HG02678 (cell line): ENCODE data around the gene CCNQ.
"Not testable (repeated sequence)": the region's sequence is repeated elsewhere in the genome, so short reads cannot be mapped to it uniquely, and the experiment has no call there.

Source experiments
- ATAC-seq: cut with Tn5 transposase; IDR thresholded peaks from one replicate; pipeline ENCODE4 v1.9.1; 2021; ENCODE audit warnings: mild to moderate bottlenecking, moderate library complexity; ENCODE audit not compliant: unreplicated experiment

The CCNQ gene

DNA sequence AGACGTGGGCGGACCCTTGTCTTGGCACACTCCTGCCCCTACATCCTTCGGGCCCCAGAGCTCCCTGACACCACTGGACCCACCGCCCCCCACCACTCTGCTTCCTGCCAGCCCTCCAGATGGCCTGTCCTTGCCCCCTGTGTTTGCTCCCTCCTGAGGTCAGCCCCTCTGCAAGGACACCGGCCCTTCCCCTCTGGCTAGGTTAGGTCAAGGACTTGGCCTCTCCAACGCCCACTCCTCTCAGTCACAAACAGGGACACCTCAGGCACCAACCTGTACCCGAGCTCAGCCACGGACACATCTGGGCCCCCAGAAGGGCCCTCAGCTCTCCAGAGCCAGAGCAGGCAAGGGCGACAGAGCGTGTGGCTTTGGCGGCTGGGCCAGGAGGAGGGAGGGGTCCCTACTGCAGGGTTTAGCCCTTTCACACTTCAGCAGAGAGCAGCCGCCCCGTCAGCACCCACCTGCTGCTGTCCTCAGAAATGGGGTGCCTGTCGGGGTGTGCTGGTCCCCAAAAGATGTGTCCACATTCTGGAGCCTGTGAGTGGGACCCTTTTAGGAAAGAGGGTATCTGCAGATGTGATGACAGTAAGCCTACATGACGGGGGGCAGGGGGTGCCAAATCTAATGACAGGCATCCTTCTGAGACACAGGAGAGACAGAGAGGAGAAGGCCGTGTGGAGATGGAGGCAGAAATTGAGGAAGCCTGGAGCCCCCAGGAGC, 24.5 kb upstream of the CCNQ start:
- ATAC-seq: no peak

DNA sequence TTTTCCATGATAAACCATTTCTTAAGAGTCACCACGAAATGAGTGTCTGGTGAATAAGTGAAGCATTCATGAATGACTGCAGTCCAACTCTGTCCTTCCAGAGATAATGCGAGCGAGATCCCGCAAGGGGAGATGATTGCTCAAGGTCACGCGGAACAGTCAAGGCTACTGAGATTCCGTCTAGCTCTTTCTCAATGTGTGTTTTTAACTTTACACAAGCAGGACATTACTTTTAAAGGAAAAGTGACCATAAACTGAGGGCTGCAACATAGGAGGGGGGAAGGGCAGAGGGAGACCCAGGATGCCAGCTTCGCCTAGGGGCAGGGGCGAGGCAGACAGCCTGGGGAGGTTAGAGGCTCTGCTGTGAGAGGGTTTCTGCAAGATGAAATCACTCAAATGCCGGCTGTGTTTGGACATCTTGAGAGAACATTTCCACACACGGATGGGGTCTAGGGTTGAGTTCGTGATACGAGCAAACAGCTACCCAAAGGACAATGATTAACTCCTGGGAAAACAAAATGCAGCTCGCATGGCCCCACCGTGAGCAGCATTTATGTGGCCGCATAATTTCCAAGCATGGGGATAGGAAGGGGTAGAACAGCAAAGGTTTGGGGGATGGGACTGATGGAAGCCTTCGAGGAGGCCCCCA, 23.8 kb upstream of the CCNQ start:
- ATAC-seq: no peak

DNA sequence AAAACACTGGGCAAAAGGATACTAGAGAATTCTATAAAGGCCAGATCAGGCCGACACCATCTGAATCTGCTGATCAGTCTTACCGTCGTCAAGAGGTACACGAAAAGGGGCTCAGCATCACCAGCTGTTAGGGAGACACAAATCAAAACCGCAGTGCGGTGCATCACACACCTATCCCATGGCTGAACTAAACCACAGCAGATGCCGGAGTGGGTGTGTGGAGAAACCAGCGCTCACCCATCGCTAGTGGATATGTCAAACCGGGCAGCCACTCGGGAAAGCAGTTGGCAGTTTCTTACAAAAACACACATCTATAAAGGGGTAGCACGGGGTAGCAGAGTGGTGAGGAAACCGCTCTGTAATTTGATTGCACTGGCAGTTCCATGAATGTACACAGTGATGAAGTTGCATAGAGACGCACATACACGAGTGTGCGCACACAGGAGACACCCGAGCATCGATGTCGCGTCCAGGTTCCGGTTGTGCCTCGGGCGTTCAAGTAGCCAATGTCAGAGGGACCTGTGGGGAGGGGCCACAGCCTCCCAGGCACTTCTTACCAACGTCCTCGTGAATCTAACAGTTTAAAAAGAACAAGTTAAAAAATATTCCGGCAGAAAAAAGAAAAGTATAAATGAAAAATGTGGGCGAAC, 23.1 kb upstream of the CCNQ start:
- ATAC-seq: no peak

DNA sequence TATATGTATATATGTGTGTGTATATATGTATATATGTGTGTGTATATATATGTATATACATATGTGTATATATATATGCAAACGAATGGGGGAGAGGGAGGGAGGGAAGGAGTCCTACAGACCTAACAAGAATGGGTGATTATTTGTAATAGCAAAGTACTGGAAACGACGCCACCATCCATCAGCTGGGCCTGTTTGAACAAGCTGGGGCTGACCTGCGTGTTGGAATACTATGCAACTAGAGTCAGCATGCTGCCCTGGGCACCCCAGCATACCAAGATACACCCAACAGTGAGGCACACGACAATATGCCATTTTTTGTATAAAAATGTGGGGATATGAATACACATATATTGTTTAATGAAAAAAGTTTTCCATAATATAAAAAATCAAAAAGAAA, 21.6 kb upstream of the CCNQ start:
- no peak for ATAC-seq

- ATAC-seq: no peak
Observed at GRCh38 chrX:153614818-153615217, 15.9 kb upstream of the CCNQ start.

DNA sequence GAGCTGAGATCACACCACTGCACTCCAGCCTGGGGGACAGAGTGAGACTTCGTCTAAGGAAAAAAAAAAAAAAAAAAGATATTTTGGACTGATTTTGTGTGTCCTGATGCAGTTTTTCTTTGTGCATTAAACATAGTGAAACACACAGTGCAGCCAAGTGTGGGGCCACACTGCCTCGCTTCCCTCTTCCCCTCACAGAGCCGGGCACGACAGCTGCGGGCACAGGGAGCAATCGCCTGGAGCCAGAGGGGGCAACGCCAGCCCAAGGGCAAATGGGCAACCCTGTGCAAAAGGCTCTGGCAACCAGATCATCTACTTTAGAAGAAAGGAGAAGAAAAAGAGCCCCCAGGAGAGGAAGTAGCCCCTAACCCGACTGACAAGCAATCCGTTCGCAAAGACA, 13.5 kb upstream of the CCNQ start:
- no peak for ATAC-seq

DNA sequence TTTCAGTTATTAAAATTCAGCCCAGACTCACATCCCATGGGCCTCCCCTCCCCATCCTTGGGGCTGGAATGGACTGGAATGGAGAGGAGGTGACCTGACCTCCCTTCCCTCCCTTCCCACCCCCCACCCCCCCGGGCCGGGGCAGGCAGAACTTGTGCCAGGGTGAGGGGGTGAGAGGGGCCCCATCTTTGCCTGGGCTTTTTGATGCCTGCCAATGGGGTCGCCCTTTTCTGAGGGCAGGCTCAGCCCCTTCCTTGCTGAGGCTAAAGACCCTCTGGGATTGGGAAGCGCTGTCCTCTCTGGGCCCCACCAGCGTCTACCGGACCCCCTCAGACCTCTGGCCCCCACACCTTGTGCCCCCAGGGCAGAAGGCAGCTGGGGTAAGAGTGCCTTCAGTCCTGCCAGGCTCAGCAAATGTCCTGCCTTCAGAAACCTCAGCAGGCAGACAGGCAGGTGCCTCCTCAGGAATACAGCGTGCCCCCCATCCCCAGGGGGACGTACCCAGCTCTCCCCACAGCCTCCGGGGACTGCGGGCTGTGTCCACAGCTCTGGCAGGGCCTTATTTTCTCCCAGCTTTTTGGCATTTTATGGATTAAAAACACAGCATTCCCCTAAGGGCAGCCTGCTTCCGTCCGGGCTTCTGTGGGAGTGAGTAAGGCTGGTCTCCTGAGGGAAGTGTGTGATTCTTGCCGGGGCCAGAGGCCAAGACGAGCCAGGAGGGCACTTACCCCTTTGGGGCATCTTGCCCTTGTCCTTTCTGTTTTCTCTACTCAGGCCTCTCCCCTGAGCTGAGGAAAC, 12.6 kb upstream of the CCNQ start:
- ATAC-seq: no peak

GRCh38 chrX:153610836-153611213, 11.9 kb upstream of the CCNQ start:
- ATAC-seq: no peak

DNA sequence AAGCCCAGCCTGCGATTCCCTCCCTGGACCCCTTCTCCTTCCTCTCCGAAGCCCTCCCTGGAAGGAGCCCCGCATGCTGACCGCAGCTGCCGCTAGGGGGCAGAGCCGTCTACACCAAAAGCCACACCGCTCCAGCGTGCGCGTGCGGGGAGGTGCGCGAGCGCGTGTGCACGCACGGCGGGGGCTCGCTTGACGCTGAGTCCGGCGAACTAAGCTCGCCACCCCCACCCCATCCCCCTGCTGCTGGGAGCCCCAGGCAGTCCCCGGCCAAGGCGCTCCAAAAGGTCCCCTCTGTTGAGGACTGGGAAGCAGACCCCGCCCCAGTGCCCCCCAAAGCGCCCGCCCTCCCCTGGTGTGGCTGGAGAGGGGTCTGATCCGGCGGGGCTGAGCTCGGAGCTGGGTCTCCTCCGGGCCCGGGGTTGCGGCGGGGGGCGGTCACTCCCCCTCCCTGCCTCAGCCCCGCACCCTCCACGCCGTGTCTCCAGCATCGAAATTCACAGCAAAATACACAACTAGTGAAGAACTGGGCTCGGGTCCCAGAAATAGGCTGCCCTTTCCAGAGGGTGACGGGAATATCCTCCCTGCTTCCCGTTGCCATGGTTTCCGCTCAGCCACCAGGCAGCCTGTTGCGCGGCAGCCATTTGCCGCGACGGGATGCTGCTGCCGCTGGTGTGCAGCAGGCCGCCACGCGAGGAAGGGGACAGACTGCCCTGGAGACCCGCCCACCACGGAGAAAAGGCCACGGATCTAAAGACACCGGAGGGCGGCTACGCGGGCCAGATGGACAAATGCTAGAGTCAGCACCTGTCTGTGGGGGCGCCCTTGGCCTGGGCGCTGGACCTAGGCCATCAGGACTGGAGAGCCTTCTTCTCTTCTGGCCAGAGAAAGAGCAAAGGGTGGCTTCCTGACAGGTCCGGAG, 11.2 kb upstream of the CCNQ start:
- peak; percentile 77 for ATAC-seq

DNA sequence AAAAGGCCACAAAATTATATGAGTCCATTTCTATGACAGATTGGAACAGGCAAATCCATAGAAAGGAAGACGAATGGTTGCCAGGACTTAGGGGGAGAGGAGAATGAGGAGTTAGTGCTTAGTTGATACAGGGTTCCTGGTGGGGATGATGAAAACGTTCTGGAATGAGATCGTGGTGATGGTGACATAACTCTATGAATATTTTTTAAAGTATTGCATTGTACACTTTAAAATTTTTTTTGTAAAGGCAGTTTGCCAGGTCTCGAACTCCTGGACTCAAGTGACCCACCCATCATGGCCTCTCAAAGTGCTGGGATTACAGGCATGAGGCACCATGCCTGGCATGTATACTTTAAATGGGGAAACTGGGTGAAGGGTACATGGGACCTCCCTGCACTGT, 9.9 kb upstream of the CCNQ start:
- ATAC-seq: no peak

DNA sequence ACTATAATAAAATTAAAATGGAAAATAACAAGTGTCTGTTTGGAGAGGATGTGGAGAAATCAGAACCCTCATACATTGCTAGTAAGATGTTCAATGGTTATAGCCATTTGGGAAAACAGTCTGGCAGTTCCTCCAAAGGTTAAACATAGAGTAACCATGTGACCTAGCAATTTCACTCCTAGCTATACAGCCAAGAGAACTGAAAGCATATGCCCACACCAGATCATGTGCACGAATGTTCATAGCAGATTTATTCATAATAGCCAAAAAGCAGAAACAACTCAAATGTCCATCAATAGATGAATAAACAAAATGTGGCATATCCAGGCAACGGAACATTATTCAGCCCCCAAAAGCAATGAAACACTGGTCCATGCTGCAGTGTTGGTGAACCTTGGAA, 9.4 kb upstream of the CCNQ start:
- ATAC-seq: no peak

- no peak for ATAC-seq
Observed at GRCh38 chrX:153606503-153606902, 7.6 kb upstream of the CCNQ start.

GRCh38 chrX:153604666-153605380, 5.9 kb upstream of the CCNQ start:
- not testable (repeated sequence) for ATAC-seq

GRCh38 chrX:153603131-153603656, 4.3 kb upstream of the CCNQ start:
- no peak for ATAC-seq

- no peak for ATAC-seq
Observed at GRCh38 chrX:153602601-153603000, 3.7 kb upstream of the CCNQ start.

DNA sequence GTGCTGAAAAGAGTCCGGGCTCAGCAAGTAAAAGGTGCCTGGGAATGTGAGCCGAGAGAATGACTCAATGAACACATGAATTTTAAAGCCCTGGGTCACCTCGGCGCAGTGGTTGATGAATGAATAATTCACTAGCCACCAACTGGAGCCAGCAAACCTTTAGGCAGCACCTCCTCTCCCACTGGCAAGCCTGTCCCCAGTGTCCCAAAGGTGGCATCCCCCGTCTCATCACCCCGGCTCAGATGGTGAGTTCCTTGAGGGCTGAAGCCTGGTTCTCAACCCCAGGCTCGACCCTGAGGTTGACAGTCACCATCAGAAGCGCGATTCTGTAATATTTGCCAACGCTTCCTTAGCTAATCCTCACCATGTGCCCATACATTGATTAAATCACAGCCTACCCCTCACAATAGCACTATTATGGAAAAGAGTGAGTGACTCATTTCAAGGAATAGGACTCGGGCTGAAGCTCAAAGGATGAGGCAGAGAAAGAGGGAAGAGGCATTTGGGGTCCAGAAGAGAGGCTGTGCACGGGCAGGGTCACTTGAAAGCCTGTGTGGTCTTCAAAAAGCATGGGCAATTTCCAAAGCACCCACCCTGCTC, 2.7 kb upstream of the CCNQ start:
- no peak for ATAC-seq

- no peak for ATAC-seq
Observed at GRCh38 chrX:153600921-153601320, 2.0 kb upstream of the CCNQ start.

- ATAC-seq: no peak
Observed at GRCh38 chrX:153600032-153600373, 1.1 kb upstream of the CCNQ start.
